Nephron (organoid): ENCODE results near the gene ACAP3.

Source experiments
- H3K27ac Mint-ChIP-seq, 3 experiments: 2 replicates each; pipeline ENCODE4 v1.8.0; 2020; ENCODE audit warnings: mixed read lengths in 3 of 3, mild to moderate bottlenecking in 2 of 3, moderate library complexity in 1 of 3
- H3K27me3 Mint-ChIP-seq: 2 replicates; pipeline ENCODE4 v1.8.0; 2021; ENCODE audit warnings: low read depth, mild to moderate bottlenecking, moderate library complexity, mixed read lengths
- H3K36me3 Mint-ChIP-seq: 2 replicates; pipeline ENCODE4 v1.8.0; 2020; ENCODE audit warnings: low read depth, mixed read lengths
- H3K4me1 Mint-ChIP-seq: 2 replicates; pipeline ENCODE4 v1.8.0; 2020; ENCODE audit warnings: mixed read lengths
- H3K4me3 Mint-ChIP-seq, 3 experiments: 2 replicates each; pipeline ENCODE4 v1.8.0; 2020; ENCODE audit warnings: mild to moderate bottlenecking in 3 of 3, mixed read lengths in 3 of 3, moderate library complexity in 2 of 3
- H3K9me3 Mint-ChIP-seq: 2 replicates; pipeline ENCODE4 v1.8.0; 2020; ENCODE audit warnings: mixed read lengths
- CTCF ChIP-seq, 3 experiments: fragments of 200-600 bp; sonication (generic); IDR thresholded peaks; one replicate each; pipeline ENCODE4 v1.5.0; 2021; ENCODE audit warnings: antibody characterized with exemption in 3 of 3; ENCODE audit not compliant: unreplicated experiment in 3 of 3

Gene ACAP3

GRCh38 chr1:1307923-1308755 lies at the start of gene ACAP3, which contains the start of gene PUSL1:
Gene ACAP3, minus strand, starts transcription at chr1:1307930. Its CDS starts 115 bp downstream, at chr1:1307815.
Gene PUSL1, plus strand, starts transcription at chr1:1308597. Its CDS starts 47 bp downstream, at chr1:1308644.
- Mint-ChIP-seq H3K27ac (peak within 1 kb of the TSS; percentile 51 to 81 (median 72)), H3K4me3 (peak within 1 kb of the TSS; percentile 89 to 92 (median 90)), H3K36me3 (no peaks in the 10 kb centered on the region), H3K27me3 (no peaks in the 10 kb centered on the region), H3K9me3 (no peaks in the 10 kb centered on the region), H3K4me1 (peaks cover 22% of the 10 kb centered on the region)
- no peak for TF ChIP-seq CTCF (IDR thresholded peaks at IDR 0.05; ENCODE audit: unreplicated experiment in 3 of 3)

- H3K36me3 Mint-ChIP-seq, result peaks cover 8% of the 10 kb centered on the region
- no peak for TF ChIP-seq CTCF (IDR thresholded peaks at IDR 0.05; ENCODE audit: unreplicated experiment in 3 of 3)
- H3K4me3 Mint-ChIP-seq, result peak overlapping the region; percentile 93 to 94 (median 94)
- H3K4me1 Mint-ChIP-seq, result peaks cover 32% of the 10 kb centered on the region
- H3K27ac Mint-ChIP-seq, result peak overlapping the region; percentile 100
- H3K27me3 Mint-ChIP-seq, result peaks cover 11% of the 10 kb centered on the region
- H3K9me3 Mint-ChIP-seq, result no peaks in the 10 kb centered on the region
Observed at GRCh38 chr1:1356796-1357401, 49.2 kb upstream of the ACAP3 start.

GRCh38 chr1:1356166-1356795 lies 48.6 kb upstream of the ACAP3 start:
- peak overlapping the region; percentile 93 to 94 (median 94) for H3K4me3 Mint-ChIP-seq
- peaks cover 30% of the 10 kb centered on the region for H3K4me1 Mint-ChIP-seq
- peaks cover 11% of the 10 kb centered on the region for H3K27me3 Mint-ChIP-seq
- H3K9me3 Mint-ChIP-seq, result no peaks in the 10 kb centered on the region
- H3K36me3 Mint-ChIP-seq, result peaks cover 8% of the 10 kb centered on the region
- TF ChIP-seq CTCF (IDR thresholded peaks at IDR 0.05; ENCODE audit: unreplicated experiment in 3 of 3), result no peak
- H3K27ac Mint-ChIP-seq, result peak overlapping the region in 1 of 3 experiments; percentile 100

GRCh38 chr1:1355416-1355815 lies 47.7 kb upstream of the ACAP3 start:
- peaks cover 11% of the 10 kb centered on the region for H3K27me3 Mint-ChIP-seq
- H3K4me3 Mint-ChIP-seq, result no peak overlapping the region
- no peak overlapping the region for H3K27ac Mint-ChIP-seq
- no peaks in the 10 kb centered on the region for H3K9me3 Mint-ChIP-seq
- peaks cover 8% of the 10 kb centered on the region for H3K36me3 Mint-ChIP-seq
- TF ChIP-seq CTCF (IDR thresholded peaks at IDR 0.05; ENCODE audit: unreplicated experiment in 3 of 3), result no peak
- peaks cover 22% of the 10 kb centered on the region for H3K4me1 Mint-ChIP-seq

- Mint-ChIP-seq H3K9me3 (no peaks in the 10 kb centered on the region), H3K4me3 (peak overlapping the region; percentile 64 to 77 (median 69)), H3K4me1 (peaks cover 17% of the 10 kb centered on the region), H3K27ac (peak overlapping the region in 2 of 3 experiments; percentile 60 to 77), H3K27me3 (peaks cover 11% of the 10 kb centered on the region), H3K36me3 (peaks cover 8% of the 10 kb centered on the region)
- TF ChIP-seq CTCF (IDR thresholded peaks at IDR 0.05; ENCODE audit: unreplicated experiment in 3 of 3), result no peak
Observed at GRCh38 chr1:1354271-1355247, 46.8 kb upstream of the ACAP3 start.
